ES-I3 (cell line): ENCODE results near the gene SLC39A10.

Experiments used
- H3K36me3 ChIP-seq: 2 replicates; pipeline ENCODE4 v1.6.1; 2013; ENCODE audit warnings: mild to moderate bottlenecking, low read length, control low read depth, moderate library complexity; ENCODE audit not compliant: insufficient read depth
- H3K4me1 ChIP-seq: 2 replicates; pipeline ENCODE4 v1.6.1; 2013; ENCODE audit warnings: mild to moderate bottlenecking, control low read depth, low read length; ENCODE audit not compliant: insufficient read depth
- H3K9ac ChIP-seq: 2 replicates; pipeline ENCODE4 v1.6.1; 2013; ENCODE audit warnings: low read depth, mild to moderate bottlenecking, low read length, moderate library complexity
- H3K9me3 ChIP-seq: 2 replicates; pipeline ENCODE4 v1.6.1; 2013; ENCODE audit warnings: mild to moderate bottlenecking, low read length, moderate library complexity; ENCODE audit not compliant: control insufficient read depth, insufficient read depth

Gene SLC39A10

GRCh38 chr2:195737511-195738325 is 80.7 kb downstream of the SLC39A10 start:
- H3K36me3 ChIP-seq, result peaks cover 9% of the 10 kb centered on the region; the same call in 1 of the 2 replicates
- no peaks in the 10 kb centered on the region for H3K4me1 ChIP-seq
- H3K9ac ChIP-seq, result no peak overlapping the region
- peaks cover 9% of the 10 kb centered on the region; the same call in 1 of the 2 replicates for H3K9me3 ChIP-seq

GRCh38 chr2:195741191-195741590 is 84.2 kb downstream of the SLC39A10 start:
- H3K36me3 ChIP-seq, result peaks cover 16% of the 10 kb centered on the region; the same call in 1 of the 2 replicates
- H3K4me1 ChIP-seq, result no peaks in the 10 kb centered on the region
- H3K9ac ChIP-seq, result no peak overlapping the region
- H3K9me3 ChIP-seq, result peaks cover 19% of the 10 kb centered on the region

GRCh38 chr2:195756218-195756942 is 99.4 kb downstream of the SLC39A10 start:
- Histone ChIP-seq H3K36me3 (no peaks in the 10 kb centered on the region), H3K4me1 (no peaks in the 10 kb centered on the region), H3K9me3 (0 out of 2 replicates have a peak, but pooled peaks cover 2% of the 10 kb centered on the region), H3K9ac (no peak overlapping the region)

GRCh38 chr2:195758846-195759245 is 101.8 kb downstream of the SLC39A10 start:
- 0 out of 2 replicates have a peak, but pooled peaks cover 2% of the 10 kb centered on the region for H3K9me3 ChIP-seq
- no peaks in the 10 kb centered on the region for H3K4me1 ChIP-seq
- no peaks in the 10 kb centered on the region for H3K36me3 ChIP-seq
- H3K9ac ChIP-seq, result no peak overlapping the region

- H3K9me3 ChIP-seq, result 0 out of 2 replicates have a peak, but pooled peaks cover 2% of the 10 kb centered on the region
- no peaks in the 10 kb centered on the region for H3K4me1 ChIP-seq
- H3K9ac ChIP-seq, result no peak overlapping the region
- H3K36me3 ChIP-seq, result no peaks in the 10 kb centered on the region
These were observed 102.9 kb downstream of the SLC39A10 start for GRCh38 chr2:195759877-195760276.

GRCh38 chr2:195763866-195764265 is 106.8 kb downstream of the SLC39A10 start:
- Histone ChIP-seq H3K9me3 (peaks cover 2% of the 10 kb centered on the region; the same call in 1 of the 2 replicates), H3K9ac (no peak overlapping the region), H3K36me3 (no peaks in the 10 kb centered on the region), H3K4me1 (no peaks in the 10 kb centered on the region)

- H3K9me3 ChIP-seq, result no peaks in the 10 kb centered on the region; the same call in 1 of the 2 replicates
- no peaks in the 10 kb centered on the region for H3K4me1 ChIP-seq
- no peak overlapping the region for H3K9ac ChIP-seq
- no peaks in the 10 kb centered on the region for H3K36me3 ChIP-seq
These were observed 109.7 kb downstream of the SLC39A10 start for GRCh38 chr2:195766691-195767090.

GRCh38 chr2:195768431-195768830 is 111.4 kb downstream of the SLC39A10 start:
- Histone ChIP-seq H3K36me3 (no peaks in the 10 kb centered on the region), H3K4me1 (no peaks in the 10 kb centered on the region), H3K9ac (no peak overlapping the region), H3K9me3 (no peaks in the 10 kb centered on the region; the same call in 1 of the 2 replicates)

- Histone ChIP-seq H3K36me3 (no peaks in the 10 kb centered on the region), H3K9me3 (no peaks in the 10 kb centered on the region; the same call in 1 of the 2 replicates), H3K4me1 (no peaks in the 10 kb centered on the region), H3K9ac (no peak overlapping the region)
These were observed 112.9 kb downstream of the SLC39A10 start for GRCh38 chr2:195769975-195770374.

- Histone ChIP-seq H3K36me3 (no peaks in the 10 kb centered on the region), H3K4me1 (no peaks in the 10 kb centered on the region; the same call in 1 of the 2 replicates), H3K9ac (no peak overlapping the region), H3K9me3 (no peaks in the 10 kb centered on the region)
These were observed 122.5 kb downstream of the SLC39A10 start for GRCh38 chr2:195779491-195779890.

- H3K9ac ChIP-seq, result no peak overlapping the region
These were observed 125.1 kb downstream of the SLC39A10 start for GRCh38 chr2:195782156-195782555.

More at GRCh38 chr2:195782156-195782555, 125.1 kb downstream of the SLC39A10 start:
- Histone ChIP-seq H3K9me3 (no peaks in the 10 kb centered on the region), H3K36me3 (no peaks in the 10 kb centered on the region), H3K4me1 (no peaks in the 10 kb centered on the region)
